ENCODE results near the gene DPYD. TPM values are rescaled to one million over a fixed set of nuclear protein-coding genes. Genes with fewer than 3 reads are reported as not detected.

The DPYD gene
- total and polyA plus RNA-seq, 9 of the 15 experiments (the other 6 are each of a cell fraction or from before 2014, with no cell fraction given), result 0.03 to 0.25 (median 0.08) TPM; not detected in 2

DNA sequence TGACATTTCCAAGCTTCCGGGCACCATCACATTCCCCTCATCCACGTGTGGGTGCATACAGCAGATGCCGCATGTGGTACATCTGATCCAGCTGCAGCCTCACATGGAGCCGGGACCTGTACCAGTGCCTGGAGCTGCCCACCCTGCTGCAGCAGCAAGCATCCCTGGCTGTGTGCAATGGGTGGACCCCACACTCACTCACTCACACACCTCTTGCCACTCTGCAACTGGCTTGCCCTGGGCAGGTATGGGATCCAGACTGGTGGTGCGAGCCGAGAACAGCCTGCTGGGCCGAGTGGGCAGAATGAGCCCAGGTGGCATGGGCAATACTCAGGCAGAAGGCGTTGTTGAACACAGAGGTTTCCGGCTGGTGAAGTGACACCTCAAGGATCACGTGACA, 75.0 kb downstream of the DPYD start (continued):
- TF ChIP-seq SFPQ (IDR thresholded peaks at IDR 0.05; ENCODE audit: low read depth, low read length) (no peak), NR2F6 (CRISPR knock-in tag; IDR thresholded peaks at IDR 0.05) (no peak), NCOA2 (IDR thresholded peaks at IDR 0.05; ENCODE audit: partially characterized antibody in 2 of 2) (no peak), CCNT2 (IDR thresholded peaks at IDR 0.05; ENCODE audit: borderline replicate concordance, extremely low read depth, insufficient read length, low read depth, low read length) (no peak), L3MBTL2 (IDR thresholded peaks at IDR 0.05) (no peak), ZNF174 (CRISPR knock-in tag; IDR thresholded peaks at IDR 0.05) (no peak)
- TF ChIP-seq, protein P1, sequence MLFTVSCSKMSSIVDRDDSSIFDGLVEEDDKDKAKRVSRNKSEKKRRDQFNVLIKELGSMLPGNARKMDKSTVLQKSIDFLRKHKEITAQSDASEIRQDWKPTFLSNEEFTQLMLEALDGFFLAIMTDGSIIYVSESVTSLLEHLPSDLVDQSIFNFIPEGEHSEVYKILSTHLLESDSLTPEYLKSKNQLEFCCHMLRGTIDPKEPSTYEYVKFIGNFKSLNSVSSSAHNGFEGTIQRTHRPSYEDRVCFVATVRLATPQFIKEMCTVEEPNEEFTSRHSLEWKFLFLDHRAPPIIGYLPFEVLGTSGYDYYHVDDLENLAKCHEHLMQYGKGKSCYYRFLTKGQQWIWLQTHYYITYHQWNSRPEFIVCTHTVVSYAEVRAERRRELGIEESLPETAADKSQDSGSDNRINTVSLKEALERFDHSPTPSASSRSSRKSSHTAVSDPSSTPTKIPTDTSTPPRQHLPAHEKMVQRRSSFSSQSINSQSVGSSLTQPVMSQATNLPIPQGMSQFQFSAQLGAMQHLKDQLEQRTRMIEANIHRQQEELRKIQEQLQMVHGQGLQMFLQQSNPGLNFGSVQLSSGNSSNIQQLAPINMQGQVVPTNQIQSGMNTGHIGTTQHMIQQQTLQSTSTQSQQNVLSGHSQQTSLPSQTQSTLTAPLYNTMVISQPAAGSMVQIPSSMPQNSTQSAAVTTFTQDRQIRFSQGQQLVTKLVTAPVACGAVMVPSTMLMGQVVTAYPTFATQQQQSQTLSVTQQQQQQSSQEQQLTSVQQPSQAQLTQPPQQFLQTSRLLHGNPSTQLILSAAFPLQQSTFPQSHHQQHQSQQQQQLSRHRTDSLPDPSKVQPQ (CRISPR knock-in tag; IDR thresholded peaks at IDR 0.05; ENCODE audit: borderline replicate concordance), result no peak
